ENCODE results near the gene CRACR2B. TPM values are rescaled to one million over a fixed set of nuclear protein-coding genes. Genes with fewer than 3 reads are reported as not detected.
A peak's percentile ranks its signal among the peaks of the same experiment; 100 is the strongest.

The CRACR2B gene
- polyA plus RNA-seq (2012; ENCODE audit: missing spikeins): 1.6 TPM

GRCh38 chr11:827897-828192 lies at the start of gene CRACR2B:
CRACR2B (plus strand) TSS chr11:827919; CDS start chr11:828608, 689 bp downstream.
- FAIRE-seq (no peak), DNase-seq (ENCODE audit: insufficient read length) (no peak)
- no peak for TF ChIP-seq POLR2AphosphoS5 (IDR thresholded peaks at IDR 0.05; ENCODE audit: low read depth, low read length)
- TF ChIP-seq POLR2A (IDR thresholded peaks at IDR 0.05; ENCODE audit: low read depth, low read length): no peak
- no peak for TF ChIP-seq TAF1 (IDR thresholded peaks at IDR 0.05; ENCODE audit: borderline replicate concordance, low read depth, low read length)

GRCh38 chr11:778976-779954 lies 48.5 kb upstream of the CRACR2B start:
- TF ChIP-seq POLR2AphosphoS5 (IDR thresholded peaks at IDR 0.05; ENCODE audit: low read depth, low read length): no peak
- TF ChIP-seq POLR2A (IDR thresholded peaks at IDR 0.05; ENCODE audit: low read depth, low read length): no peak
- TF ChIP-seq TAF1 (IDR thresholded peaks at IDR 0.05; ENCODE audit: borderline replicate concordance, low read depth, low read length): no peak
- DNase-seq (ENCODE audit: insufficient read length): no peak
- FAIRE-seq: peak; percentile 24

DNA sequence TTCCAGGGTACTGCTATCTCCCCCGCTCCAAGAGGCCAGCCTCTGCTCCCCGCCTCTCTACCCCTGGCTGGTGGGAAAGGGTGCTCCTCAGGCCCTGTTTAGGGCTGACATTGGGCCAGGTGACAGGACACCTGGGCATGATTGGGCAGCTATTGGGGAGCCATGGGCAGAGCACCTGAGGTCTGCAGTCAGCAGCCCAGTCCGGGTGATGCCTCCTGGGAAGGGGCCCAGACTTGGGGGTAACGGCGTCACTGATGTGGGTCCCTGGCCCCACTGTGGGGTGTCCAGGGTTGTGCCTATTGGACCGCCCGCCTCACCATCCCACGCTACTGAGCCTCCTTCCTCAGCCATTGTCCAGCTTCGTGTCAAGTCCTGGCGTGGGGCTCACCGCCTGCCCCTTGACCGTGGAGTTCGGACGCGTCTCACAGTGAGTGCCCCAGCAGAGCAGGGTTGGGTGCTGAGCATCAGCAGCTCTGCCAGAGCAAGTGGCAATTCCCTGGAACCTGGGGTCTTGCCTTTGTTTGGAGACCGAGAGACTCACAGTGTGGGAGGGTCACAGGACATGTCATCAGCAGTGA lies 47.7 kb upstream of the CRACR2B start:
- FAIRE-seq (no peak), DNase-seq (ENCODE audit: insufficient read length) (no peak)
- TF ChIP-seq TAF1 (IDR thresholded peaks at IDR 0.05; ENCODE audit: borderline replicate concordance, low read depth, low read length) (no peak), POLR2A (IDR thresholded peaks at IDR 0.05; ENCODE audit: low read depth, low read length) (no peak), POLR2AphosphoS5 (IDR thresholded peaks at IDR 0.05; ENCODE audit: low read depth, low read length) (no peak)

- TF ChIP-seq TAF1 (IDR thresholded peaks at IDR 0.05; ENCODE audit: borderline replicate concordance, low read depth, low read length) (no peak), POLR2AphosphoS5 (IDR thresholded peaks at IDR 0.05; ENCODE audit: low read depth, low read length) (no peak), POLR2A (IDR thresholded peaks at IDR 0.05; ENCODE audit: low read depth, low read length) (no peak)
- no peak for DNase-seq (ENCODE audit: insufficient read length)
- FAIRE-seq: no peak
Observed at GRCh38 chr11:782264-783174, 45.2 kb upstream of the CRACR2B start.

DNA sequence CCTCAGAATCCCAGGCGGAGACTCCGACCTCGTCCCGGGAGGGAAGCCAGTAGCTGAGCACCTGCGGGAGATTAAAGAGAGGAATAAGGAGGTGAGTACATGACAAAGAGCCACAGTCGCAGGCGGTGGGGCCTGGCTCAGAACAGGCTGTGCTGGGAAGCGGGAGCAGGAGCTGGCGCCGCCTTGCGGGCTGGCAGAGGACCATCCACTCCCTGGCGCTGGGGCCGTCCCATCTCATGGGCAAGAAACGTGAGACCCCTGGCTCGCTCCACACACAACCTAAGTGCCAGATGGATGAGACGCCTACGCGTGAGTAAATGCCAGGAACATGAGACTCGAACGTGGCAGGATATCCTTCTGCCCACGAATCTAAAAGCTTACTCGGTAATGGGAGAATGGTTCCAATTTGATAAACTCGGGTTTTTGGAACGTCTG lies 44.1 kb upstream of the CRACR2B start:
- DNase-seq (ENCODE audit: insufficient read length) (no peak), FAIRE-seq (no peak)
- TF ChIP-seq POLR2AphosphoS5 (IDR thresholded peaks at IDR 0.05; ENCODE audit: low read depth, low read length) (no peak), POLR2A (IDR thresholded peaks at IDR 0.05; ENCODE audit: low read depth, low read length) (no peak), TAF1 (IDR thresholded peaks at IDR 0.05; ENCODE audit: borderline replicate concordance, low read depth, low read length) (no peak)

DNA sequence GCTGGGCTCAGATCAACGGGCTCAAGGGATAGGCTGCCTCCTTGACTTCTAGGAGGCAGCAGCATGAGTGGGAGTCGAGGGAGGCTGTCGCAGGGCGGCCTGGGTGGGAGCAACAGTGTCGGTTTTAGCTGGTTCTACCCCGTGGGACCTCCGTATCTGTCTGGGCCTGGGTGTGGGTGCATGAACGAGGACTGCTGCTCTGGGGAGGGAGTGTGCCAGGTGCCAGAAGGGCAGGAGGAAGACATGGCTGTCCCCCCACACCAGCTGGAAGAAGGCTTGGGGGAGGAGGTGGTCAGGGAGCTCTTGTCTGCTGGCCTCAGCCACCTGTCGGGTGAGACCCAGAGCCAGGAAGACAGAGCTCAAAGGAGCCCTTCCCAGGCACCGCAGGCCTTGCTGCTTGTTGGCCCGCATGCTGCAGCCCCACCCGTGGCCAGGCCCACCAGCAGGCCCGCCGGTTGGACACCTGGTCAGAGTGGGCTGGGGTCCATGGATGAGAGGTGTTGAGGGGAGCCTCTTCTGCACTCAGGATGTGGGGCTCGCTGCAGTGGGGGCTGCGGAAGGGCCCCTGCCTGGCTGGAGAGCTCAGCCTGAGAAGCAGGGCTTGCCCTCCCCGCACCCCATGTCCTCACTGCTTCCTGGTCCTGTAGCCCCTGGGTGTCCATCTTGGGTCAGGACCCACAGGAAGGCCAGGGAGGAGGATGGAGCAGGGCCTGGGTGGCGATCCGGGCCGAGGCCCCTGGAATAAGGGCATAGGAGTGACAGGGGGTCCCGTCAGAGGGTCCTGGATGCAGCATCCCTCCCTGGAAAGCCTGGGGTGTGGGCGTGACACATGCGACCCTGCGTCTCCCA lies 41.3 kb upstream of the CRACR2B start:
- TF ChIP-seq POLR2A (IDR thresholded peaks at IDR 0.05; ENCODE audit: low read depth, low read length) (no peak), TAF1 (IDR thresholded peaks at IDR 0.05; ENCODE audit: borderline replicate concordance, low read depth, low read length) (no peak), POLR2AphosphoS5 (IDR thresholded peaks at IDR 0.05; ENCODE audit: low read depth, low read length) (no peak)
- DNase-seq (ENCODE audit: insufficient read length): no peak
- FAIRE-seq: no peak

DNA sequence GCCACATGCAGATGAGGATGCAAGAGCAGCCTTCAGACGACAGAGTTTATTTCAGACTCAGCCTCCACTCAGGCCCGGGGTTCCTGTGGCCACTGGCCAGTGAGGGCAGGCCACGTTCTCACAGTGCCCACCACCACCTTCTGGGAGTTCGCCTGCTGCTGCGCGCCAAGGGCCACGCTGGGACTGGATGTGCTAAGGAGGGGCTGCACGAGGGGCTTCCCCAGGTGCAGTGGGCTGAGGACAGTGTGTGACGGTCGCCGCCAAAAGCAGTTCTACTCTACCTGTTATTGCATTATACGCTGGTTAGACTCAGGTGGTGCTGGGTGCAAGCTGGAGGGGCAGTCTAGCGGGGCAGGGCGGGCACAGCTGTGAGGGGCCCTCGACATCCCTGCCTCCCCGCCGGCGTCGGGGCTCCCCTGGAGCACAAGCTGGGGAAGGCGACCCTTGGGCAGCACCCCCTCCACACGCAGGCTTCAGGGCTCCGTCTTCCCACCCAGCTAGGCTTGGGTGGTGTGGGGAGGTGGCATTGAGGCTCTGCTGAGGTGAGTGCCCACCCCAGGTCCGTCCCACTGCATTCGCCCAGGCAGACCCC lies 40.5 kb upstream of the CRACR2B start:
- DNase-seq (ENCODE audit: insufficient read length) (no peak), FAIRE-seq (no peak)
- TF ChIP-seq TAF1 (IDR thresholded peaks at IDR 0.05; ENCODE audit: borderline replicate concordance, low read depth, low read length): no peak
- TF ChIP-seq POLR2A (IDR thresholded peaks at IDR 0.05; ENCODE audit: low read depth, low read length): no peak
- TF ChIP-seq POLR2AphosphoS5 (IDR thresholded peaks at IDR 0.05; ENCODE audit: low read depth, low read length): no peak

DNA sequence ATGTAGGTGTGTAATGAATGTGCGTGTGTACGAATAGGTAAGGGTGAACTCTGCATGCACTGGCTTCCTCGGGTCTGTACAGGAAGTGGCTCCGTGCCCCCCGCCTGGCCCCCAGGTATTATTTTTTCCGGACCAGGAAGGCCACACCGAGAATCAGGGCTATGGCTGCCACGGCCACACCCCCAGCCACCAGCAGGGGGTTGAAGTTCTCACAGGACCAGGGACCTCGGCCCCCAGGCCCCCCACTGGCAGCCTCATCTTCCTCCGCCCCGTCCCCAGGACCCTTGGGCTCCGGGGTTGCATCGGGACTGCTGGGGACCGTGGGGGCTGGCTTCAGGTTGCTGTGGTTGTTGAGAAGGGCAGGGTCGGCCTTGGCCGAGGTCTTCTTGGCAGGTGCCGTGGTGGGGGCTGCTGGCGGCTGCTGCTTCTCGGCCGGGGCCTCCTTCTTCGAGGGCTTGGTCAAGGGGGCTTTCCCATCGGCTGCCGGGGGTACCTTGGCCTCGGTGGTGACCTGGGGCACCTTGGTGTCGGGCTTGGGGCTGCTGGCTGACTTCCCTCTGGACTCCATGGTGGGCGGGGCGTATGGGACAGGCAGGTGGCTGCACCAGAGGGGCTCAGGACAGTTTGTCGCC lies 39.6 kb upstream of the CRACR2B start:
- DNase-seq (ENCODE audit: insufficient read length): no peak
- no peak for FAIRE-seq

GRCh38 chr11:788953-789940 lies 38.5 kb upstream of the CRACR2B start:
- peak; percentile 50 for FAIRE-seq
- TF ChIP-seq TAF1 (IDR thresholded peaks at IDR 0.05; ENCODE audit: borderline replicate concordance, low read depth, low read length) (no peak), POLR2A (IDR thresholded peaks at IDR 0.05; ENCODE audit: low read depth, low read length) (0 out of 2 replicates have a peak, but pooled peaks have one; percentile 11)
- no peak for DNase-seq (ENCODE audit: insufficient read length)

More for the DNA sequence above, 39.6 kb upstream of the CRACR2B start:
- TF ChIP-seq POLR2A (IDR thresholded peaks at IDR 0.05; ENCODE audit: low read depth, low read length): no peak
- no peak for TF ChIP-seq POLR2AphosphoS5 (IDR thresholded peaks at IDR 0.05; ENCODE audit: low read depth, low read length)
- TF ChIP-seq TAF1 (IDR thresholded peaks at IDR 0.05; ENCODE audit: borderline replicate concordance, low read depth, low read length): no peak
